HL-60/S4 treated with phorbol 12-myristate 13-acetate at 8.2 ng/mL for 4 days and 3 days (cell line): ENCODE measurements around the gene FUT7.

Experiments used
- in situ Hi-C: fragments of 300-500 bp; cut with MboI; formaldehyde crosslinking; loops from 2 replicates; pipeline ENCODE4 v1.15.0; 2022; ENCODE audit warnings: low sequenced_read_pairs

Gene FUT7

DNA sequence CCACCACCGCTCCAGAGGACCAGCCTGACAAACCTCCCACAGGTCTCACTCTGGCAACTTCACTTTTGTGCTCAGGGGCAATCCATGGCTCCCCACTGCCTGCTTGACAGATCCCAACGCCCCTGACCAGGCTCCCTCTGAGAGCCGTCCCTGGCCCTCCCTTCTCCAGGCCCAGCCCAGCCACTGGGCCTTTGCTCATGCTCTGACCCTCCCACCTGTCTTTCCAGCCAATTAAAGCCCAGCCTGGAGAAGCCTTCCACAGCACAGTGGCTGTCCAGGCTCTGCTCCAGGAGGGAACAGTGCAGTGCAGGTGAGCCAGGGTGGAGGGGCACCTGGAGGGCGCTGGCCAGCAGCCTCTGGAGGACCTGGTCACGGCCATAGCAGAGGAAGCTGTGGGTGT, 18.7 kb upstream of the FUT7 start:
- in situ Hi-C loops, result no loop called here

DNA sequence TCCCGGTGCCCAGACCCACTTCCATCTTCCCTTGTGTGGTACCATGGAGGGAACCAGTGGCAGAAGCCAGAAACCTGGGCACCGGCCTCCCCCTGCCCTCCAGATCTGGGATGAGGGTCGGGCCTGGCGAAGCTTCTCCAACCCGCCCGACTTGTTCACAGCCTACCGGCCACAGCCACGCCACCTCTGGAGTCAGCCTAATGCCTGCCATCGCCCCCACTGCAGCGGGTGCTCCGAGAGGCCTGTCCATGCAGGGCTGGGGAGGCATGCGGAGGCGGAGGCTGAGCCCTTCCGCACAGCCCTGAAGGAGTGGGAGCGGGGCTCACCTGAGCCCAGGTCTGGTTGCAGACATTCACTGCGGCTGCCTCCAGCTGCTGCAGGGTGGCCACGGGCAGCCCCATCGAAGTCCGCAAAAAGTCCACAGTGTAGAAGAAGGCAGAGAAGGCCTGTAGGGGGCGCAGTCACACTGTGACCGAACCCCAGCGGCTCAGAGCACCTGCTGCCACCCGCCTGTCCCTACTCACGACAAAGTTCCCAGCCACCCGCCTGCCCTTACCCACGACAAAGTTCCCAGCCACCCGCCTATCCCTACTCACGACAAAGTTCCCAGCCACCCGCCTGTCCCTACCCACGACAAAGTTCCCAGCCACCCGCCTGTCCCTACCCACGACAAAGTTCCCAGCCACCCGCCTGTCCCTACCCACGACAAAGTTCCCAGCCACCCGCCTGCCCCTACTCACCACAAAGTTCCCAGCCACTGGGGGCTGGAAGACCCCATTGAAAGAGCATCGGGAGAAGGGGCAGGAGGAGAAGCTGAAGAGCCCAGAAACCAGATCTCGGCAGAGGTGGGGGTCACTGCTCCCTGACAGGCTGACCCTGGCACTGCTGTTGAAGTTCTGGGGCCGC, 17.9 kb upstream of the FUT7 start:
- in situ Hi-C loops, result no loop called here

DNA sequence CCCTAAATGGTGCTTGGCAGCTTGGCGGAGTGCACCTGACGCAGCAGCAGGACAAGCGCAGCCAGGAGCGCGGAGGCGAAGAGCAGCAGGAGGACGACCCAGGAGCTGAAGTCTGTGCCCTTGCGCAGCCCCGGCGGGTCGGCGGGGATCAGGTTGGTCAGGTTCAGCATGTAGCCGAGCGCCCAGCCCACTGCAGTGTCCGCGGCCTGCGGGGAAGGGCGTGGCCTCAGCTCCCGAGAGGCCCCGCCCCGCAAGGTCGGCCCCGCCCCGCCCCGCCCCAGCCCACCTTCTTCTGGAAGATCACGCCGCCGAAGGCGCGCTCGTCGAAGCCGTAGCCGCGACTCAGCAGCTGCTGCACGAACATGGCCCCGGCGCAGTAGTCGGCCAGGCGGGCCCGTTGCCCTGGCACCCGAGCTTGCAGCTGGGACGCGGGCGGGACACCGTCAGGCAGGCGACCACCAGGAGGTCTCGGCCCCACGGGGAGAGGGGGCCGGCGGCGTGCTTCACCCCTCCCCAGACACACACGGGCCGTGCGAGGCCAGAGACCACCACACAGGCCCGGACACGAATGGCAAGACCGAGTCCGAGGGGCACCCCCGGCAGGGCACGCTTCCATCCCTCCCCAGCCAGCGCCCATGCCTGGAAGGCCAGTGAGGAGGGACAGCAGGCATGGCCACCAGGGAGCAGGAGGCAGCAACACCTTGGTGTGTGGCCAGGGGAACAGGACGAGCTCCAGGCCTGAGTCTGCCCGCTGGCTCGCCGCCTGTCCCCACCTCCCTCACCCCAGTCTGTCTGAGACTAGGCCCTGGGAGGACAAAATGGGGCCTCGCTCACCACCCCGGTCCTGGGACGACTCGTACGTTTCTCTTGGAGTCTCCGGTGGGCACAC, 17.0 kb upstream of the FUT7 start:
- in situ Hi-C loops, result no loop called here

DNA sequence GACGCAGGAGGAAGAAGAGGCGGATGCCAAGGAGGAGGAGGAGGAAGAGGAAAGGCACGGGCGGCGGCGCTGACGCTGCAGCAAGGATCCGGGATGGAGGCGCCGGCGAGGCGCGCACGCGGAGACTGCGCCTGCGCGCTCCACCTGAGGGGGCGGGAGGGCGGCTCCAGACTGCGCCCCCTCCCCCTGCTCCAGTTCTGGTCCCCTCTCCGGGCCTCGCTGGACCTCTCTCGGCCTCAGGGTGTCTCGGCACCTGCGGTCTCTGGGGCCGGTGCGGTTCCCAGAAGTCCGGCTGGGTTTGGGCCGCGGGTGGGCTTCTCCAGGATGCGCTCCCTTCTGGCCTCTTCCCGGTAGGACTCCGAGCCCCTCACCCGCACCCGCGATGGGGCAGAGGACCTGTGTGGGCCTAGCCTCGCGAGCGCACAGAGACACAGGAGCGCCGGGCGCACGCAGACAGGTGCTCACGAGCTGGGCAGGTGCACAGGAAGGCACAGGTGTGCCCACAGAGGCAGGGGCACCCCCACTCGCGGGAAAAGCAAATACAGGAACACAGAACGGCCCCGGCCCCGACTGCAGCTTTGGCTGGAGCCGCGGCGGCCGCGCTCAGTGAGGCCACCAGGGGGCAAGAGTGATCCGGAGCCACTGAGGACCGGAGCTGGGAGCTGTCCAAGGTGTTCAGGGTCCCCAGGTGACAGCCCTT, 14.3 kb upstream of the FUT7 start, which contains the start of gene NPDC1:
TSS of gene NPDC1 (minus strand) at position 90 of the 700 bp plus-strand sequence. CDS start 188 bp downstream, outside the sequence.
- in situ Hi-C loops, result no loop called here

DNA sequence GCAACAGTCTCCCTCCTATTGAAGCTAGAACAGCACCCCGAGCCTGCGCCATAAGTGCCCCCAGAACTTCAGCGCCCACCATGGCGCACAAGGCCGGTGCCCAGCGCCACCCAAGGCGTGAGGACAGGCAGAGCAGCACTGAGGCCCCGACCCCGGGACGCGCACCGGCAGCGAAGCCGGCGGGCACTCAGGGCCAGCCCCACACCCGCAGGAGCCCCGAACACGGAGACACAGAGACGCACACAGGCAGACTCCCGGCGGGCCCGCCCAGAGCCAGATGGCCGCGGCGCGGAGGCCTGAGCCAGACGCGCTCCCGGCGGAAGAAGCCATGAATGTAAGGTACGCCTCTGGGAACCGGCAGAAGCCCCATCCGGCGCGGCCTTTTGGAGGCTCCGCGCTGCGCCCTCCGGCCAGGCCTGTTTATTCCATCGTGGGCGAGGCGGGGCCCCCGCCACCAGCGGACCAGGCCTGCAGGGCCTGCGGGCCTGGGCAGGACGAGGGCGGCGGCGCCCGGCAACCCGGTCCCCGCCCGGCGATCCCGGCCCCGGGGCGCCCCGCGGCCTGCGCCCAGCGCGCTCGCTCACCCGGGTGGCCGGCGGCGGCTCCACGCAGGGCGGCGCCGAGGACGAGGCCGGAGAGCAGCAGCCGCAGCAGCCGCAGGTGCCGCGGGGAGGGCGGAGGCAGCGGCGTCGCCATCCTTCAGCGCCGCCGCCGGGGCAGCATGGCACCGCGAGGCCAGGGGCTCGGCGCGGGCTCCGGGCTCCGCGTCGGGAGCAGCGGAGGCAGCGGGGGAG, 13.6 kb upstream of the FUT7 start:
- in situ Hi-C loops, result no loop called here

DNA sequence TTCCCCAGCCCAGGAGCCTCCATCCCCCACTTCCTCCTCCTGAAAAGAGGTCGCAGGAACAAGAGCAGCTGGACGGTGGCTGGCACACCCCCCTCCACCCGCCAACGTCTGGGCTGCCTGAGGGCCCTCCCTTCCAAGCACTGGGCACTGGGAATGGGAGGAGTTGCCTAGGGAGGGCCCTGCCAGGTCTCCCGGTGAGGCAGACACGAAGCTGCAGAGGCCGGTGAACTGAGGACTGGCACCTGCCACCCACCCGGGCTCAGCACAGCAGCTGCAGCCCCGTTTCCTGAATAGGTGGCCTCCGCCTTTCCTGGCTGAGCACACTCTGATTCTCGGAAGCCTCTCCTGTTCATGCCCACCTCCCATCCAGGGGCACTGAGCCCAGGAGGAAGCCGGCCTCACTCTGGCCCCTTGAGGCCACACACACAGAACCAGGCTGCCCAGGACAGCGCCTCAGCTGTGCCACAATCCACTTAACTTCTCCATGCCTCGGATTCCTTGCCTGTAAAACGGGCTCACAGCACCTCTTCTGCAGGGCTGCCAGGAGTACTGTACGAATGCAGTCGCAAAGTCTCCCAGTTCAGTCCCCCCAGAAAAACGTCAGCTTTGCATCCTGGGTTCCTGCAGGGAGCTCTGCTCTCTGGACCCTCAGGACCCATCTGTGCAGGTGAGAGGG, 12.8 kb upstream of the FUT7 start:
- in situ Hi-C loops, result no loop called here

DNA sequence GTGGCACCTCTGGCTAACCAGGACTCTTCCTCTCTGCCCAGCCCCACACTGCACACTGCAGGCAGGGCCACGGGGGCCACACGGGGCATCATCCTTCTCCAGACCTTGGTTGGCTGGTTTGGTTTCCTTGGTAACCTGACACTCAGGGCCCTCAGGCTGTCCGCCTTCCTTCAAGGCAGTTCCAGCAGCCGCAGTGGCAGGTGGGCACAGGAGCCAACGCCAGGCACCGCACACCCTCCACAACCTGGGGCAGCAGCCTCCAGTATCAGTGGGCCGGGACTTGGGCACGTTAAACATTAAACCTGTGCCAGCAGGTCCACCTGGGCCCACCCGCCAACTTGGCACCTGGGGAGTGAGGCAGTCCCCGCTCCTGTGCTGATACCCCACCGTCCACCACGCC, 12.1 kb upstream of the FUT7 start:
- in situ Hi-C loops, result no loop called here

DNA sequence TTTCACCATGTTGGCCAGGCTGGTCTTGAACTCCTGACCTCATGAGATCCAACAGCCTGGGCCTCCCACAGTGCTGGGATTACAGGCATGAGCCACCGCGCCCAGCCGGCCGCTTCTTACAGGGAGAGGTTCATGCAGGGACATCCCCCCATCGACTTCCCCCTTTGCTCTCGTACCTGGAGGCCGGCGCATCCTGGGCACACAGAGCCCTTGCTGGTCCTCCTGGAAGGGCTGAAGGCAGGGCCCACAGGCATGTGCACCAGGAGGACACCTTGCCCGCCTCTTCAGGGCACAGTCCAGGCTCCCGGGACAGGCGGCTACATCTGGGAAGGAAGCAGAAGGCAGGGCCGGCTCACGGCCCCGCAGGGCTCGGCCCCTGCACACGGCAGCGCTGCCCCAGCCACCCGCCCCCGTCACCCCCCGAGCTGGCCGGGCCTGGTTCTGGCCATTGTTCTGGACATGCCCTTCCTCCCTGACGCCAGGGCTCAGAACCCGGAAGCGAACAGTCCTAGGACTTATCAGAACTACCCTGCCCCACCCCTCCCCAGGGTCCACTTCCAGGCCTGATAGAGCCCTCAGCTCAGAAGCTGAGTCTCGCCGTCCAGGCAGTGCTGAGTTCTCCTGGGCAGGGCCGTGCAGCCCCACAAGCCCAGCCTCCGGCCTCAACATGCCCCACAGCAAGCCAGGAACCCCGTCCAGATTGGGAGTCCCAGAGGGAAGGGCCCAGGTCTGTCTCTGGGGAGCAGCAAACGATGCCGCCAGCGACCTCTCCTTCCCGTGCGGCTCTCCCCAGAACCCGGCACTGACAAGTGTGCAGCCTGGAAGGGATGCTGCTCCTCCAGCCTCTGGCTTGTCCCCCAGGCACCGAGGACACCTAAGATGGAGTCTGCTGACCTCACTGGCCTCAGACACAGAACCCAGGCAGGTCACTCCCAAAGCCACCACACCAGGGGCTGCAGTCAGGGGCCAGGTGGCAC, 11.2 kb upstream of the FUT7 start:
- in situ Hi-C loops, result no loop called here

DNA sequence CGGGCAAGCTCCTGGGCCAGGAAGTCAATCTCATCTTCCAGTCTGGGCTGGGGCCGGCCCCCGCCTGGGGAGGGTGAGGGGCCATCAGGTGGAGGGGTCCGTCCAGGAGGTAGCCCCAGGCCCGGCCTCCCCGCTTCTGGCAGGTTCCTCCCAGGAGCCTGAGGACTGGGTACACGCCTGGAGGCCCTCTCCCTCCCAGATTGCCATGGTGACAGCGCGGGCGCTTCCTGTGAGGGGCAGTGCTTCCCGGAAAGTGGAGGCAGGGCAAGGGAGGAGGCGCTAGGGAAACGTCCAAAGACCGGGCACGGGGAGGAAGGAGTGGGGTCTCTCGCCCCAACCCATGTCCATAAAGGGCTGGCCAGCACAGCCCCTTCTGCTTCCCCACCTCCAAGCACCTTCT, 9.2 kb upstream of the FUT7 start:
- in situ Hi-C loops, result no loop called here

DNA sequence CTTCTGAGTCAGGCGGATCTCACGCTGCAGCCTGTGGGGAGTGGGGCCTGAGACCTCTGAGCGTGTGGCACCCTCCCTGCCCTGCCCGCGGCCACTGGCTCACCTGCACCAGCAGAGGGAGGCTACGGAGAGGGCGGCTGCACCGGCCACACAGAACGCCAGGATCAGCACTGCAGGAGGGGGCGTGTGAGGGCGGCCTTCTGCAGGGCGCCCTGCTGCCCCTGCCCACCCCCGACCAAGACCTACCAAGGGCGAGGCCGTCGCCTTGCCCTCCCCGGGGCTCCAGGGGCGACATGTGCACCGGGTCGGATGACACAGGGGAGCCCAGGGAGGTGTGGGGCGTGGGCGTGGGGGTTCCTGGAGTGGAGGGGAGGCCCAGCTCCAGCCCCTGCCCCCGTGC, 8.7 kb upstream of the FUT7 start:
- in situ Hi-C loops, result no loop called here

DNA sequence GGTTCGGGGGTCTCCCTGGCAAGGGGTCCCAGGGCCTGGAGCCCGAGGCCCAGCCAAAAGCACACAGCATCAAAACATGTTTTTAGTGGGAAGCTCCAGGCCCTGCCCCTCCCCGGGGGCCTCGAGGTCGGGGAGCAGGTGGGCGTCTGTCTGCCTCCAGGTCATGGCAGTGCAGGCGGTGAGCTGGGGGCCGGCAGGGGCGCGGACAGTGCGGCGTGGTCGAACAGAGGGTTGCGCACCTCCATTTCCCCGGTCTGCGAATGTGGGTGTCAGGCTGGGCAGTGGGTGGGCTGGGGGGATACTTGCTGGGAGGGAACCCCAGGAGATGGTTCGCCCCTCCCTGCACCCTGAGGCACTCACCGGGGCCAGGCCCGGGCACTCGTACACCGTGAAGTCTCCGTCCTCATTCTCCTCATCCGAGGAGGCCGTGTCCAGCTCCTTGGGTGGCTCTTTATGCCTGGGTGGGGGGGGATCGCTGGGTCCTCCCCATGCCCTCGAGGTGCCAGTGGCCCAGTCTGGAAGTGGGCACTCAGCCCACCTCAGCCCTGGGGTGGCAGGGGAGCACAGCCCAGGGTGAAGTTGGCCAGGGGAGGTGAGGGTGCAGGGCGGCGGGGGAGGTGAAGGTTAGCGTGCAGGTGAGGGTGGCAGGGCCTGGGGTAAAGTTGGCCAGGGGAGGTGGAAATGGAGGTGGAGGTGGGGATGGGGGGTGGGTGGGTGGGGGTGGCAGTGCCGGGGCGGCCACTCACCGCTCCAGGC, 7.9 kb upstream of the FUT7 start:
- in situ Hi-C loops, result no loop called here

DNA sequence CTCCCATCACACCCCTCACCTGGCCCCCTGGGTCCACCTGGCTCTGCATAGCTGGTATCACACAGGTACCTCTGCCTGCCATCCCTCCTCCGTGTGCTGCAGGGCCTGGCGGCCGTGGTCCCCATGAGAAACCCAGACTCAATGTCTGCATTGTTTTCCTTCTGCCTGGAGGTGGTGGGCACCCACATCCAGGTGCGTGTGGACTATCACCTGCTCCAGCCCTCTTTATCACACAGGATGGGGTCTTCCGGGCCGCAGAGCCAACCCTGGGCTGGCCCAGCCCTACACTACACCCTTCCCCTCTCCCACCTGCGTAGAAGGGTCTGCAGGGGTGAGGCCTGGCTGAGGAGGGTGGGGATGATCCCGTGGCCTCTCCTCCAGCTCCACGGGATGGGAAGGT, 7.0 kb upstream of the FUT7 start:
- in situ Hi-C loops, result no loop called here

DNA sequence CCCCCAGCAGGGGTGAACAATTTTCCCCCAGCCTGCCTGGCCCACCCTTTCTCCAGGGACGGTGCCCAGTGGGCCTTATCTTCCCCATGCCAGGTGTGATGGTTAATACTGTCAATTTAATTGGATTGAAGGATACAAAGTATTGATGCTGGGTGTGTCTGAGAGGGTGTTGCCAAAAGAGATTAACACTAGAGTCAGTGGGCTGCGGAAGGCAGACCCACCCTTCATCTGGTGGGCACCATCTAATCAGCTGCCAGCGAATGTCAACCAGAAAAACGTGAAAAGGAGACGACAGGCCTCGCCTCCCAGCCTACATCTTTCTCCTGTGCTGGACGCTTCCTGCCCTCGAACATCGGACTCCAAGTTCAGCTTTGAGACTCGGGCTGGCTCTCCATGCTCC, 5.6 kb upstream of the FUT7 start:
- in situ Hi-C loops, result no loop called here

DNA sequence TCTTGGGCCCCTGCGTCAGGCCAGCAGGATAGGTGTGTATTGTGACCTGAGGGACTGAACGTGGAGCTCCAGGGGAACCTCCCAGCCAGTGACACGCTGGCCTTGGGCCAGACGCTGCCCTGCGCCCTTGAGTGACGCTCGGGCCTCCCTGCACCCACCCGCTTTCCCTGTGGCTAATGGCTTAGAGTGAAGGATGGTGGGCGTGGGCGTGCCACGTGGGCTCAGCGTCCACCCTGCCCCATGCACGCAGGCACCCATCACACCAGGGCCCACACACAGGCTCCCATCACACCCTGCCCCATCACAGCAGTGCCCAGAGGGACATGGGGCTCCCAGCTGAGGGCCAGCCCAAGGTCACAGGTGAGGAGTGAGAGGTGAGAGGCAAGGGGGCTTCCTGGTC, 5.1 kb upstream of the FUT7 start:
- in situ Hi-C loops, result no loop called here

DNA sequence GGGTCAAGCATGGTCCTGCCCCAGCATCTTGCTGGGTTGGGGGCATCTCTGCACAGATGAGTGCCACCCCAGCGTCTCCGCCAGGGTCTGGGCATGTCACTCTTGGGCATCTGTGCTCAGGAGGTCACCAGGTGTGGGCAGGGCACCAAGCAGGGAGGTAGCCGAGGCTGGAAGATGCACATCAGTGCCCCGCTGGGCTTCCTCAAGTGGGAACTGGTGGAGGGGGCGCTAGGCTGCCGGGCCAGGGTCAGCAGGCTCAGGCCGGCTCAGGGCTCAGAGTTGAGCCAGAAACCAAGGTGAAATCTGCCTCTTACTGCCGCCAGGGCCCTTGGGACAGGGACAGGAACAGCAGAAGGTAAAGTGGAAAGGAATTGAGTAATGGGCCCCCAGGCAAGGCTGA, 4.0 kb upstream of the FUT7 start:
- in situ Hi-C loops, result no loop called here

DNA sequence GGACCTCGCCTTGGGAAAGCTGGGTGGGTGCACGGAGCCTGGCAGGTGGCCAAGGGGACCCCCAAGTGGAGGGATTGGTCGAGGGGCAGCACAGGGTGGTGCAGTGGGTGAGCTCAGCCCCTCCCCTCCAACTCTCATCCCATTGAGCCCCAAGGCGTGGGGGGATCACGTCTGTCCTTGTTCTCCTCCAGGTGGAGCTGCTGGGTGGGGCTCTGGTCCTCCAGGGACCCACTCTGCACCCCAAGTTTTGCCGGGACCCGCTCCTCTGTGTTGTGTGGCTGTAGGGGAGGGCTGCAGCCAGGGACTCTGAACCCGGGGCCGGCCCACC, 3.6 kb upstream of the FUT7 start:
- in situ Hi-C loops, result no loop called here

DNA sequence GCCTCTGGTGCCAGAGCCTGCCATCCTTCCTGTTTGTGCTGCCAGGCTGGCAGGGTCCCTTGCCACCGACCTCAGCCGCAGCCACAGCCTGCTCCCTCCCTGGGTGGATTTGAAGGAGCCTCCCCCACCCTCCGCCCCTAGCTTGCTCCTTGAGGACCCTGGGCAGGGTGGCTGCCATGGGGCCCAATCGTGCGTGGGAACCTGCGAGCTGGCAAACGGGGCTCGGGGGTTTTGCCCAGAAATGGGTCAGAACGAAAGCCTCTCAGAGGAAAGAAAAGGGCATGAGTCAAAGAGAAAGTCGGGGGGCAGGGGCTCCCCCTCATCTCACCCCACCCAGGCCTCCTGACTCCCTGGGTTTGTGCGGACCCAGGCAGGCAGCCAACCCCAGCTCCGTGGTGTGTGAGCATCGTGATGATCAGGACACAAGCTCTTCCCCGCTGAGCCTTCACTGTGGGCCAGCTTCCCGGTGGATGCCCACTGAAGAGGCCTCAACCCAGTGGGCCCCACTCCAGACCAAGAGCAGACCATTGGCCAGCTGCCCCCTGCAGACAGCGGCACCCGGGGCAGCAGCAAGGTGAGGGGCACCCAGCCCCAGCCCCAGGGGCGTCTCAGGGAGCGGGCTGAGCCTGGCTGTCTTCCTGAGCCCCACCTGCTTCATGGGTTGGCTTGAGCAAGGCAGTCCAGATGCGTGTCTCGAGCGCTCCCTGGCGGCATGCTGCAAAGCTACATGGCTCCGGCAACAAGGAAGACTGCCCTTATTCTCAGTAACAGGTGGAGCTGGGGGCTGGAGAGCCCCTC, 3.0 kb upstream of the FUT7 start:
- in situ Hi-C loops, result no loop called here
